Uterus (tissue), 2 donors: ENCODE results near the gene PGLYRP4.

Experiments
- CTCF ChIP-seq, 4 experiments: fragments of 200-600 bp in 2 of 4; fragments of 450-650 bp in 2 of 4; sonication (generic) in 2 of 4; IDR thresholded peaks; one replicate each; pipeline ENCODE4 v1.5.1; 2016 to 2019; ENCODE audit warnings: antibody characterized with exemption in 4 of 4, mild to moderate bottlenecking in 2 of 4, moderate library complexity in 1 of 4
- POLR2A ChIP-seq, 2 donors: fragments of 450-650 bp; IDR thresholded peaks; one replicate each; pipeline ENCODE4 v1.6.1; 2016; ENCODE audit warnings: antibody characterized with exemption in 2 of 2, mild to moderate bottlenecking in 1 of 2, moderate library complexity in 1 of 2

- TF ChIP-seq CTCF (IDR thresholded peaks at IDR 0.05) (no peak), POLR2A (IDR thresholded peaks at IDR 0.05) (no peak)
Observed at GRCh38 chr1:153344718-153345025, 4.0 kb downstream of the PGLYRP4 start.
